WI38 (cell line): ENCODE results near the gene LEMD1.

Experiments
- H3K4me3 ChIP-seq: 2 replicates; pipeline ENCODE4 v1.5.1; 2011; ENCODE audit warnings: low read depth, mild to moderate bottlenecking, control low read depth, low read length
- CTCF ChIP-seq: IDR thresholded peaks from 2 replicates; pipeline ENCODE4 v1.5.1; 2012; ENCODE audit warnings: low read depth, mild to moderate bottlenecking, control low read depth, low read length

LEMD1 gene

GRCh38 chr1:205451202-205451601 lies 29.3 kb upstream of the LEMD1 start:
- no peak for TF ChIP-seq CTCF
- H3K4me3 ChIP-seq, result no peak overlapping the region

GRCh38 chr1:205450448-205450847 lies 28.6 kb upstream of the LEMD1 start:
- no peak for TF ChIP-seq CTCF
- no peak overlapping the region for H3K4me3 ChIP-seq

DNA sequence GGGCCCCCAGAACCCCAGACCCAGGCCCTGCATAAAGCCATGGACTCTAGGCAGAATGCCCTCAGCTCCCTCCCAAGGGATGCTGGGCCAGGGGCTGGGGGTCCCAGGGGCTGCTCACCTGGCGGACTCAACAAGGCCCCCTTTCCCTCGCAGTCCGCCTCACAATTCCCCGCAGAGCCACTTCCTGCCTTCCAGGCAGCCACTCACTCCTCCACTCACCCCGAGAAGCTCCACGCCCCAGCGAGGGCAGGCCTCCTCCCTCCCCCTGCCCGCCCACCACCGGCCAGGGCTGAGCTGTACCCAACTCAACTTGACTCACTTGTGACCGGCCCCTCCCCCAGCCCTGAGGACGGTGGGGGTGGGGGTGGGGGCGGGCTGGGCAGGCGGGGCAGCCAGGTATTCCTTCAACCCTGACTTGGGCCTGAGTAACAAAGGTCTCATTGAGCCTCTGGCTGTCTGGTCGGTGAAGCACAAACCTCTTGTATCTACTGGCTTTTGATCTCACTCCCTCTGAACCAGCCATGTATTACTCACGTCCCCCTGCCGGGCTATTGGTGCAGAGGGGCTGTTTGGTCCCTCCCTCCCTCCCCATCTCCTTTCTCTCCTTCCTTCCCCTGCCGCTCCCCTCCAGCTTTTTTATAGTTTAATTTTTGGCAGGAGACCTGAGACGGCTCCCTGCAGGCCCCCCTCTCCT lies 28.0 kb upstream of the LEMD1 start:
- no peak overlapping the region for H3K4me3 ChIP-seq
- no peak for TF ChIP-seq CTCF

- no peak overlapping the region for H3K4me3 ChIP-seq
- TF ChIP-seq CTCF, result no peak
These were observed 27.4 kb upstream of the LEMD1 start for GRCh38 chr1:205449254-205449749.

DNA sequence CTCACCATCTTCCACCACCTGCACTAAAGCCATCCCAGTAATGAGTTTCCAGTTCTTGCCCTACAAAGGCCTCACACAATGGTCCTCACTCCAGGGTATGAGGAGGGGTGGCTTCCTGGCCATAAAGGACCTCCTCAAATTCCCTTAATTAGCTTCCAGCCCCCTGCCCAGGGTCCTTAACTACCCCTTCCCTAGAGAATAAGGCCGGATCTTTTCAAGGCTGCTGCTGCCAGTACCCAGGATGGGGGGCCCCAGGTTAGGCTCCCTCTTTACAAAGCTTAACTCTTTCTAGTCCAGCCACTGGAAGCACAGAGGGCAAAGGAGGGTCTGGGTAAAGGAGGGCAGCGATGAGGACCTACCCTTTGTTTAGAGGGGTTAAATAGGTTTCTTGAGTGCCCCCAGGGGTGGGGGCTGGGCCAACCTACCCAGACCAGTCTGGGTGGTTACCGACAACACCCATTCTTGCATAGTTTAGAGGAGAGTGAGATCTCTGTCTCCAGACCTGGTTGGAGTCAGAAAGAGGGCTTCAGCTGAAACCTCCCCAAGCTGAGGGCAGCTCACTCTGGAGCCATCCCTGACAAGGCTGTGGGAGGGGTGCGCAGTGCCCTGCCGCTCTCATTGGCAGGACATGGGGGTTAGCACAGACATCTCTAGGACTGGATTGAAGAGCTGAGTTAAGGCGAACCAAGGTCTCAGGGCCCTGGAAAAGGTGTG lies 26.8 kb upstream of the LEMD1 start:
- TF ChIP-seq CTCF, result no peak
- no peak overlapping the region for H3K4me3 ChIP-seq

DNA sequence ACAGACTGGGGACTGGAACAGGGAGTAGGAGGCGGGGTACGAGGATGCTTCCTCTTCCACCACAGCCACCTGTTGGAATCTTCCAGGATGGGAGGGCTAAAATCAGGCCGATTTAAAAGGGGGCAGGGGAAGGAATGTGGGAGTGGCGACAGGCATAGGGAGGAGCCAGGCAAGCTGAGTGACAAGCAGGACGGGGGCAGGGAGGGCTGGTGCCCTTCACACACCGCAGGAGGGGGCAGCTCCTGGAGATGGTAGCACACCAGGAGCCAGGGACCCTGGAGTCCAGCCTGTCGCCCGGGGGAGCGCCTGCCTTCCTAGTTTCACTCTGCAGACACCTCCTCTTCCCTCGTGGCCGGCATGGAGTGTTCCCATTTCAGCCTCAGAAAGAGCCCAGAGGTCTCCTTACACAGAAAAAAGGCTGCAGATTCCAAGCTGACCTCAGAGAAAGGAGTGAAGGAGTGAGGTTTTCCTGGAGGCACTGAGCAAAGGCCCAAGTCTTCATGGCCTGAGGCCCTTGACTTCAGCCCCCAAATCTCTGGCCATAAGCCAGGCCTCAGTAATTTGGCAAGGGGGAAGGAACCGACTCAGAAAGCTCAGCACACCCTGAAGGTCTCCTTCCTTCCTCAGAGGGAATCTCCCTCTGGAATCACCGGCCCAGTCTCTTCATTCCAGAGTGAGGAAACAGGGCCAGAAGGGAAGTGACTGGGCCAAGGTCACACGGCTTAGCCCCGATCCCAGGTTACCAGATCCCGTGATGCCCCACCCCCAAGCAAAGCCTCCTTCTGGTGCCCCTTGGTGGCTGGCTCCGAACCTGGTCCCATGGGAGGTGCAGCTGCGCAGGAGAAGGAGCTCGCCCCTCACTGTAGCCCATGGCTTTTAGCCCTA lies 25.8 kb upstream of the LEMD1 start:
- TF ChIP-seq CTCF, result no peak
- no peak overlapping the region for H3K4me3 ChIP-seq

- H3K4me3 ChIP-seq, result no peak overlapping the region
- TF ChIP-seq CTCF, result no peak
These were observed 25.0 kb upstream of the LEMD1 start for GRCh38 chr1:205446828-205447227.
